ENCODE results near the gene HEXB. TPM values are rescaled to one million over a fixed set of nuclear protein-coding genes. Genes with fewer than 3 reads are reported as not detected.
"Not testable (repeated sequence)": the region's sequence is repeated elsewhere in the genome, so short reads cannot be mapped to it uniquely, and the experiment has no call there.

HEXB gene
- total RNA-seq, 2 experiments from 2014 or later: 67.1 to 68.5 TPM

DNA sequence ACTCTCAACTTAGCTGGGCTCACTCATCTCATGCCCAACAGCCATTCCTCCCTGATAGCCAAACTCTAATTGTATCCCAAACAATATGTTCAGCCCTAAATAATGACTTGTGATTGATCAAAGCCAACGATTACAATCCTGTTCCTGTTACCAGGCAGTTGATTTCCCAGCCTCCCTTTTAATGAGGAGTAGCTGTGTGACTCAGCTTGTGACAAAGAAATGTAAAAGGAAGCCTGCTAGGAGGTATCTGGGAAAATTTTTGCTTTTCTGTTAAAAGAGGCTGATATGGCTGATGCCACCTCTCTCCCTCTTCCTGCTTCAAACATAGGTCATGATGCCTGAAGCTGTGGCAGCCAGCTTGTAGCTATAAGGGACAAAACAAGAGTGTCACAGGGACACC is 24.9 kb upstream of the HEXB start:
- Mint-ChIP-seq H3K27ac (no peak overlapping the region), H3K4me1 (ENCODE audit: low read depth) (no peaks in the 10 kb centered on the region), H3K4me3 (no peak overlapping the region), H3K9me3 (no peaks in the 10 kb centered on the region), H3K36me3 (no peaks in the 10 kb centered on the region), H3K27me3 (peaks cover 13% of the 10 kb centered on the region)
- intact Hi-C loops (cut with micrococcal nuclease): no loop called here
- POLR2A ChIA-PET: no interaction called here
- CTCF ChIA-PET: interaction anchor here (3.4 kb wide), 1 partner anchor 11 kb away, joined by 11 read pairs; no protein-coding TSS in a partner anchor
- no peak for DNase-seq

DNA sequence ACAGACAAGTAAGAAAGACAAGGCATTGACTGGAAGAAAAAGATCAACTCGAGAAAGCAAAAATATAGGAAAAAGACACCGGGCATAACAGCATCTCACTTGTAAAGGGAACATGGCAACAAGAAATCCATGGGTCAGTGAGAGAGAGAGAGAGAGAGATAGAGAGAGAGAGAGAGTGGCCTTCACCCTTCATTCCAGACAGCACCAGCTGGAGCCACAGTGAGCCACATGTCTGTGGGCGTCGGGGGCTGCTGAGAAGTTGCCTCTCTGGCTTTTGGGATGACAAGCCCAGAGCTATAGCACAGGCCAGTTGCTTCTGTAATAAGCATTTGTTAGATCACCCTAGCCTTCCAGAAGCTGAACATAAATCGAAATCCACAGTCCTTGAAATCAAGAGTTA is 24.2 kb upstream of the HEXB start:
- Mint-ChIP-seq H3K9me3 (no peaks in the 10 kb centered on the region), H3K36me3 (no peaks in the 10 kb centered on the region)
- DNase-seq: no peak

DNA sequence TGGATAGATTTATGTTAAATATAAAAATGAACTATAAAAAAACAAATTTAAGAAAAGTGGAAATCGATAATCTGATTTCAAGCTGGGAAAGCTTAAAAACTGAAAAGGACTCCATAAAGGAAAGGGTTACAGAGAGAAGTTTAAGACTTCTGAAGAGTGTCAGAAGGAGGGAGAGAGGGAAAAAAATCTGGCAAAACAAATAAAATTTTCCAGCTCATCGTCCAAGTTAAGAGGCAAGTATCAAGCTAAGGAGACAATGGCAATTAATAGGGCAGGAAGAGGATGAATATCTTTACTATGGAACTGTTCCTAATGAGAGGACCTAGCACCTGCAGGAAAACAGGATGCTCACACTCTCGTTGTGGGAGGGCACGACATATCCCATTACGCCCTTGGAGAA is 20.5 kb upstream of the HEXB start:
- intact Hi-C loops (cut with micrococcal nuclease): no loop called here
- Mint-ChIP-seq H3K4me1 (ENCODE audit: low read depth) (no peaks in the 10 kb centered on the region), H3K27me3 (peaks cover 13% of the 10 kb centered on the region), H3K36me3 (no peaks in the 10 kb centered on the region), H3K9me3 (no peaks in the 10 kb centered on the region), H3K4me3 (no peak overlapping the region), H3K27ac (no peak overlapping the region)
- ChIA-PET POLR2A (no interaction called here), CTCF (no interaction called here)
- no peak for DNase-seq

More for the DNA sequence above, 24.2 kb upstream of the HEXB start:
- Mint-ChIP-seq H3K4me3 (no peak overlapping the region), H3K27me3 (peaks cover 13% of the 10 kb centered on the region), H3K4me1 (ENCODE audit: low read depth) (no peaks in the 10 kb centered on the region), H3K27ac (no peak overlapping the region)
- CTCF ChIA-PET: interaction anchor here (3.4 kb wide), 1 partner anchor 11 kb away, joined by 11 read pairs; no protein-coding TSS in a partner anchor
- intact Hi-C loops (cut with micrococcal nuclease): no loop called here
- POLR2A ChIA-PET: no interaction called here

DNA sequence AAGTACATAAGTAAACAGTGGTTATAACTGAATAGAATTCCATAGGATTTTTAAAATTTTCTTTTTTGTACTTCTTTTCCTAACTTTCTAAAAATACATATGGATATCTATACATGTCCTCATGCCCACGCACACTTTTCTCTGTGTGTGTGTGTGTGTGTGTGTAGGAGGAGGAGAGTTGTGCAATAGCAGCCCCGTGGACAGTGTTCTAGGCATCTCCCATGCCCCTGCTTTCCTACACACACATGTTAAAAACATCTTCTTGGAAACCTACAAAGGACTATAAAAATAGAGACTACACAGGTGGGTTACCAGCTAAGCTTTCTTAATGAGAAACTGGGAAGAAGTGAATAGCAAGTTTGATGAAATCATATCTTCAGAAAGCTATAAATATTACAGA is 19.8 kb upstream of the HEXB start:
- peaks cover 15% of the 10 kb centered on the region for H3K27me3 Mint-ChIP-seq
- intact Hi-C loops (cut with micrococcal nuclease): no loop called here
- H3K9me3 Mint-ChIP-seq: no peaks in the 10 kb centered on the region
- DNase-seq: no peak
- H3K27ac Mint-ChIP-seq: no peak overlapping the region
- no peak overlapping the region for H3K4me3 Mint-ChIP-seq
- H3K36me3 Mint-ChIP-seq: no peaks in the 10 kb centered on the region
- CTCF ChIA-PET: no interaction called here
- no peaks in the 10 kb centered on the region for H3K4me1 Mint-ChIP-seq (ENCODE audit: low read depth)
- POLR2A ChIA-PET: no interaction called here

DNA sequence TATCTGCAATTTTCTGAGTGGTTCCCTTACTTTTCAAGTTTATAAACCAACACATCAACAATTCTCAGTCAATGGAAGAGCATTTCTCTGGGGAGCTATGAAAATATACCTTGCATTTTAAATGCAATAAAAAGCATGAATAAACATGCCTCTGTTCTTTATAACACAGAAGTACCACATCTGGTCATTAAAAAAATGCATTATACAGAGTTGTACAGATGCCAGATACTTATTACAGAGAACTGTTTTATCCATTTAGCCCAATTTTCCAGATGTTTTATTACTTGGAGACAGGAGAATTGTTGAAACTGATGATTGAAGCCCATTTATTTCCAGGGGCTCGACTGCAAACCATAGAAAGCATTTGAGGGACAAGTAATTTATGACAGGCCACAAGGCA is 19.2 kb upstream of the HEXB start:
- intact Hi-C loops (cut with micrococcal nuclease): no loop called here
- H3K27ac Mint-ChIP-seq: no peak overlapping the region
- no peaks in the 10 kb centered on the region for H3K9me3 Mint-ChIP-seq
- H3K36me3 Mint-ChIP-seq: no peaks in the 10 kb centered on the region
- H3K27me3 Mint-ChIP-seq: peaks cover 12% of the 10 kb centered on the region
- H3K4me3 Mint-ChIP-seq: no peak overlapping the region
- DNase-seq: no peak
- ChIA-PET POLR2A (no interaction called here), CTCF (no interaction called here)
- no peaks in the 10 kb centered on the region for H3K4me1 Mint-ChIP-seq (ENCODE audit: low read depth)

DNA sequence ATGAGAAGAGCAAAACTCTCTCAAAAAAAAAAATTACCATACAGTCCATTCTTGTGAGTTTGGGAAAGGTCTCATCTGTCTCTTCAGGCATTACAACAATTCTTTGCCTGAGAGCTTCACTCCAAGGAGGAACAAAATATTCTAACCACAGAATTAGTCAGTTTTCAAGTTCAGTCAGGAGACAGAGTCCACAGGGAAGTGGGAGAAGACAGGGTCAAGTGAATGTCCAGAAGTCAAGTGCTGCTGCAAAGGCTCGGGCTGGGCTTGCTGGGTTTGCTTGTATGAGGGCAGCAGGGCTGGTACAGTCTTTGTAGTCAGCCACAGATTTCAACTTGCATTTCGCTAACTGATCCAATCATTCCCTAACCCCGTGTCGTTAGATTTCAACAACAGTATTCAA is 17.6 kb upstream of the HEXB start:
- Mint-ChIP-seq H3K27ac (no peak overlapping the region), H3K36me3 (no peaks in the 10 kb centered on the region), H3K9me3 (no peaks in the 10 kb centered on the region), H3K4me1 (ENCODE audit: low read depth) (no peaks in the 10 kb centered on the region), H3K27me3 (peaks cover 10% of the 10 kb centered on the region), H3K4me3 (no peak overlapping the region)
- DNase-seq: no peak
- intact Hi-C loops (cut with micrococcal nuclease): no loop called here
- POLR2A ChIA-PET: no interaction called here
- CTCF ChIA-PET: no interaction called here

DNA sequence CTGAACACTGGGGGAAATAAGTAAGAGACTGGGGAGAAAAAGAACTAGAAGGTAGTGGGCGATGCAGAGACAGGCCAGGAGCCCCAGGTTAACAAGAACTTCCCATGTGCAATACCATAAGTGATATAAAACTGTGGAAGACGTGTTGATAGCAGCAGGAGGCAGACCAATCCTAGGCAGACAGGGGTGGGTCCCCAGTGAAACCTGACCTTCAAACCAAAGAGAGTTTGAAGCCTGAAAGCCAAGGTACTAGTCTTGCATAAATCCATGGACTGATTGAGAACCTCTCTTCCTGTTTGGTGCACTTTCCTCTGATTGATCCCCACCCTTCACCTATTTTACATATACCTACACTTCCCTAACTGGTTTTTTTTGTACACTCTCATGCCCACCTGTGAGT is 15.2 kb upstream of the HEXB start:
- intact Hi-C loops (cut with micrococcal nuclease): loop anchor here (10.0 kb wide), 1 partner anchor 595 kb away; no protein-coding TSS in a partner anchor
- no peak for DNase-seq
- Mint-ChIP-seq H3K27me3 (peaks cover 9% of the 10 kb centered on the region), H3K4me3 (no peak overlapping the region), H3K36me3 (no peaks in the 10 kb centered on the region), H3K9me3 (no peaks in the 10 kb centered on the region), H3K4me1 (ENCODE audit: low read depth) (no peaks in the 10 kb centered on the region), H3K27ac (no peak overlapping the region)
- POLR2A ChIA-PET: no interaction called here
- CTCF ChIA-PET: no interaction called here

DNA sequence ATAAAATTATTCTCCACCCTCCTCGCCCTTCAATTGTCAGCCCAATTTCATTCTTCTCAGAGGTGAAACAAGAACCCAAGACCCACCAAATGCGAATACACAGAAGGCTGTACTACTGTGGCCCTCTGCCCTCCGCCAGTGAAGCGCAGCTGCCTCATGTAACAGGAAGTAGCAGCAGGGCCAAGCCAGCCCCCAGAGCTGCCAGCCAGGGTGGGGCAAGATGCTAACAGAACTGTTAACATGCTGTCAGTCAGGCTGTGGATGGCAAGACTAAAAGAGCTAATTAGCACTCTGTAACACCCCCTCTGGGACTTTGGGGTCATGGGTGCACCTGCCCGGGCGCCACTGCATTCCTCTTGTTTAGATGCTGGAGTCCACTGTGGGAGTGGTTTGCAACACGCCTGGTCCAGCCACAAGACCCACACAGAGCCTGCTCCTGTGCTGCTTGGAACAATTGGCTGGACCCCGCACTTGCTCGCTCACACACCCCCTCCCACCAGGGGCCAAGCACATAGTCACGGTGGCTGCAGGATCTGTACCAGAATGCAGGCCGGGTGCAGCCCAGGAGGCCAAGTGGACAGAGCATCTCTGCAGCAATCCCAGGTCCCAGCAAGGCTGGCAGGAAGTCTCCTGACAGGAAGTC is 14.5 kb upstream of the HEXB start:
- no peaks in the 10 kb centered on the region for H3K9me3 Mint-ChIP-seq
- H3K27ac Mint-ChIP-seq: no peak overlapping the region
- no peak for DNase-seq
- H3K4me3 Mint-ChIP-seq: no peak overlapping the region
- no peaks in the 10 kb centered on the region for H3K4me1 Mint-ChIP-seq (ENCODE audit: low read depth)
- ChIA-PET CTCF (no interaction called here), POLR2A (no interaction called here)
- intact Hi-C loops (cut with micrococcal nuclease): loop anchor here (10.0 kb wide), 1 partner anchor 594 kb away; no protein-coding TSS in a partner anchor
- H3K36me3 Mint-ChIP-seq: no peaks in the 10 kb centered on the region
- peaks cover 9% of the 10 kb centered on the region for H3K27me3 Mint-ChIP-seq

DNA sequence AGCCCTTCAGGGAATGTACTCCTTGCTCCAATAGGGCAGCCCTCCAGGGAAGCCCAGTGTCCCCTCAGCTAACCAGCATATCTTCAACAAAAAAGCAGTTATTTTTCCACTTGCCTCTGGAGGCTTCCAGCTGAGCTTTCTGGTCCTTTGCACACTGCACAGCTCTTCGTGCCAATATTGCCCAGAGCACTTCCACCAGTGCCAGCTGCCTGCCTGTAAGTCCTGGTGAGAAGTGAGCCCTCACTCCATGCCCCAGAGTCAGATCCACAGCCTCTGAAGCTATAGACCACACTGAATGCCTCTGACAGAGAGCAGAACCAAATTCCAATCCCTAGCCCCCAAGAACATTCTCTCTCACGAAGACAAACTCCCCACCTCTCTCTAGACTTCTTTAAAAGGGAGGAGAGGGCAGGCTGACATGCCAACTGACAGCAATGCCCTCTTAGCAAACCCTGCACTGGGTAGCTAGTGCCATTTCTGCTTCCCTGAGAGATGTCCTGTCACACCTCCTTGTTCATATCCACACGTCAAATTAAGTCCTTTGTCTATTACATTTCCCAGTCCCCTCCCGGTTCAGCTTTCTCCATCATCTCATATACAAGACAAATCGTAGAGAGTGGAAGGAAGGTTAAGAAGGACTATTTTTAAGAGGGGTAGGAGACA is 12.7 kb upstream of the HEXB start:
- no peak overlapping the region for H3K27ac Mint-ChIP-seq
- CTCF ChIA-PET: interaction anchor here (0.8 to 1.2 kb wide), 2 partner anchors 40 to 610 kb away, joined by 3 read pairs; no protein-coding TSS in a partner anchor

DNA sequence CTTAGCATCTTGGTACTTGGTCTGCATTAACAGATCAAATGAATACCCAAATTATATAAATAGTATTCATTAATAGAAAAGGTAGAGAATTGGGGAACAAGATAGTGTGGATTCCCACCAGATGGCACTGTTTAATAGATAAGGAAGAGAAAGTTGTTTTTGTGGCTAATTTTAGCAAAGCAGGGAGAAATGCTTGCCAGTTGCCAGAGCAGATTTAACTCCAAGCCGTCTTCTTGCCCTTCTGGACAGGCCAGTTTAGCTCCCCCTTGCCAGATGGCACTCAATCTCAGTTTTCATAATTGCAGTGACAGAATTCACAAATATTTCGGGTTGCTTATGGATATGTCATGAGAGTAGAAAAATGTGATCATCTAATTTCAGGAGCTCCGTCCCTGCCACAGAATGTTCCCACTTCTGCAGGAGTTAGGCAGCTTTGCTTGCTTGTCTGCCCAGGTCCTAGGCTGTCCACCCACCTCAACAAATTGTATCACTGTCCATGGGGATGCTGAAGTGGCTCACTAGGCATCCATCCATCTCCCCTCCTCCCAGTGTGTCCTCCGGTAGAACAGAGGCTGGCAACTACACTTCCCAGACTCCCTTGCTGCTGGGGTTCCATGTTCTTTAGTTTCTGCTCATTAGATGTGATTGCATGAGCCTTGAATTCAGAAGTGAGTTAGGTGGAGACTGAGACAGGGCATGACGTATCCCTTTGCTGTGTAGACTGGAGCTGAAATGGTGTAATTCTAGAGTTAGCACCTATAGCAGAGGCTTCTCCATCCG is 11.8 kb upstream of the HEXB start:
- CTCF ChIA-PET: interaction anchor here (0.8 to 1.4 kb wide), 3 partner anchors 41 to 611 kb away, joined by 3 to 10 read pairs (median 3); no protein-coding TSS in a partner anchor
- Mint-ChIP-seq H3K9me3 (no peaks in the 10 kb centered on the region), H3K4me3 (no peak overlapping the region), H3K36me3 (no peaks in the 10 kb centered on the region), H3K4me1 (ENCODE audit: low read depth) (no peaks in the 10 kb centered on the region), H3K27ac (no peak overlapping the region), H3K27me3 (peaks cover 9% of the 10 kb centered on the region)
- DNase-seq: no peak
- intact Hi-C loops (cut with micrococcal nuclease): loop anchor here (1.0 to 10.0 kb wide), 2 partner anchors 246 to 592 kb away; no protein-coding TSS in a partner anchor
- POLR2A ChIA-PET: interaction anchor here (0.7 kb wide), 1 partner anchor 45 kb away, joined by 3 read pairs; no protein-coding TSS in a partner anchor

More for the DNA sequence above, 12.7 kb upstream of the HEXB start:
- no peak for DNase-seq
- intact Hi-C loops (cut with micrococcal nuclease): loop anchor here (10.0 kb wide), 1 partner anchor 592 kb away; no protein-coding TSS in a partner anchor
- Mint-ChIP-seq H3K4me3 (no peak overlapping the region), H3K4me1 (ENCODE audit: low read depth) (no peaks in the 10 kb centered on the region), H3K27me3 (peaks cover 9% of the 10 kb centered on the region), H3K36me3 (no peaks in the 10 kb centered on the region), H3K9me3 (no peaks in the 10 kb centered on the region)
- POLR2A ChIA-PET: no interaction called here

DNA sequence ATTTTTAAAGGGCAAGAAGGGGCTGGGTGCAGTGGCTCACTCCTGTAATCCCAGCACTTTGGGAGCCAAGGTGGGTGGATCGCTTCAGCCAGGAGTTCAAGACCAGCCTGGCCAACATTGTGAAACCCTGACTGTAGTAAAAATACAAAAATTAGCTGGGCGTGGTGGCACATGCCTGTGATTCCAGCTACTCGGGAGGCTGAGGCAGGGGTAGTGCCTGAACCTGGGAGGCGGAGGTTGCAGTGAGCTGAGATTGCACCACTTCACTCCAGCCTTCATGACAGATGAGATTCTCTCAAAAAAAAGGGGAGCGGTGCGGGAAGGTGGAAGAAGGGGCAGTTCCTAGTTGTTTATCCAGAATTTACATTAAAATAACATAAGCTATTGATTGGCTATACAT is 8.6 kb upstream of the HEXB start:
- DNase-seq; H3K27ac Mint-ChIP-seq; H3K9me3 Mint-ChIP-seq; H3K36me3 Mint-ChIP-seq; POLR2A ChIA-PET; CTCF ChIA-PET; H3K4me1 Mint-ChIP-seq (ENCODE audit: low read depth); H3K4me3 Mint-ChIP-seq: not testable (repeated sequence)
- intact Hi-C loops (cut with micrococcal nuclease): loop anchor here (10.0 kb wide), 1 partner anchor 588 kb away; no protein-coding TSS in a partner anchor
- peaks cover 11% of the 10 kb centered on the region for H3K27me3 Mint-ChIP-seq

DNA sequence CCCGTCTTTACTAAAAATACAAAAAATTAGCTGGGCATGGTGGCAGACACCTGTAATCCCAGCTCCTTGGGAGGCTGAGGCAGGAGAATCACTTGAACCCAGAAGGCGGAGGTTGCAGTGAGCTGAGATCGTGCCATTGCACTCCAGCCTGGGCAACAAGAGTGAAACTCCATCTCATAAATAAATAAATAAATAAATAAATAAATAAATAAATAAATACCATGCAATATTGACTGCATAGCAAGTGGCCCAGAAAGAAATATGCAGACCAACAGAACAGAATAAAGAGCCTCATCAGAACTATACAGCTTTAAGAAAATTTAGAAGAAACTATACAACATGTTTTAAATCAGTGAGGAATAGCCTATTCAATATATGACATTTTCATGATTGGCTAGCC is 6.9 kb upstream of the HEXB start:
- H3K27me3 Mint-ChIP-seq; POLR2A ChIA-PET; H3K4me1 Mint-ChIP-seq (ENCODE audit: low read depth); H3K36me3 Mint-ChIP-seq; CTCF ChIA-PET; H3K27ac Mint-ChIP-seq; H3K9me3 Mint-ChIP-seq; H3K4me3 Mint-ChIP-seq; DNase-seq: not testable (repeated sequence)
- intact Hi-C loops (cut with micrococcal nuclease): loop anchor here (10.0 kb wide), 1 partner anchor 587 kb away; no protein-coding TSS in a partner anchor

Data from activated CD4-positive, alpha-beta memory T cell treated with anti-CD3 and anti-CD28 coated beads for 36 hours (primary cell).